IMR-90 (cell line): Measurements from ENCODE around the gene SENP6.

Experiments
- MXI1 ChIP-seq: IDR thresholded peaks from 2 replicates; pipeline ENCODE4 v1.6.1; 2012; ENCODE audit warnings: low read depth, mild to moderate bottlenecking, low read length, moderate library complexity, borderline replicate concordance
- RAD21 ChIP-seq: IDR thresholded peaks from 2 replicates; pipeline ENCODE4 v1.6.1; 2012; ENCODE audit warnings: low read length, improper control_type of control experiment
- TF ChIP-seq, protein P1 (sequence below): fragments of 150-350 bp; IDR thresholded peaks from 2 replicates; pipeline ENCODE4 v1.6.1; 2017; ENCODE audit warnings: mild to moderate bottlenecking, antibody characterized with exemption, low read length, low read depth
- TF ChIP-seq, protein P2 (sequence below): conservative IDR thresholded peaks from 2 replicates; pipeline ENCODE4 v1.5.1; 2012; ENCODE audit warnings: mild to moderate bottlenecking, low read depth, low read length, improper control_type of control experiment

DNA sequence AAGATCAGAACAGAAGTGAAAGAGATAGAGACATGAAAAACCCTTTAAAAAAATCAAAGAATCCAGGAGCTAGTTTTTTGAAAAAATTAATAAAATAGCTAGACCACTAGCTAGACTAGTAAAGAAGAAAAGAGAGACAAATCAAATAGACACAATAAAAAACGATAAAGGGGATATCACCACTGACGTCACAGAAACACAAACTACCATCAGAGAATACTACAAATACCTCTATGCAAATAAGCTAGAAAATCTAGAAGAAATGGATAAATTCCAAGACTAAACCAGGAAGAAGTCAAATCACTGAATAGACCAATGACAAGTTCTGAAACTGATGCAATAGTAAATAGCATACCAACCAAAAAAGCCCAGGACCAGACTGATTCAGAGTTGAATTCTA, 29.6 kb upstream of the SENP6 start:
- TF ChIP-seq RAD21 (no peak), MXI1 (no peak)
- TF ChIP-seq, protein P1, sequence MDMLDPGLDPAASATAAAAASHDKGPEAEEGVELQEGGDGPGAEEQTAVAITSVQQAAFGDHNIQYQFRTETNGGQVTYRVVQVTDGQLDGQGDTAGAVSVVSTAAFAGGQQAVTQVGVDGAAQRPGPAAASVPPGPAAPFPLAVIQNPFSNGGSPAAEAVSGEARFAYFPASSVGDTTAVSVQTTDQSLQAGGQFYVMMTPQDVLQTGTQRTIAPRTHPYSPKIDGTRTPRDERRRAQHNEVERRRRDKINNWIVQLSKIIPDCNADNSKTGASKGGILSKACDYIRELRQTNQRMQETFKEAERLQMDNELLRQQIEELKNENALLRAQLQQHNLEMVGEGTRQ: no peak
- TF ChIP-seq, protein P2, sequence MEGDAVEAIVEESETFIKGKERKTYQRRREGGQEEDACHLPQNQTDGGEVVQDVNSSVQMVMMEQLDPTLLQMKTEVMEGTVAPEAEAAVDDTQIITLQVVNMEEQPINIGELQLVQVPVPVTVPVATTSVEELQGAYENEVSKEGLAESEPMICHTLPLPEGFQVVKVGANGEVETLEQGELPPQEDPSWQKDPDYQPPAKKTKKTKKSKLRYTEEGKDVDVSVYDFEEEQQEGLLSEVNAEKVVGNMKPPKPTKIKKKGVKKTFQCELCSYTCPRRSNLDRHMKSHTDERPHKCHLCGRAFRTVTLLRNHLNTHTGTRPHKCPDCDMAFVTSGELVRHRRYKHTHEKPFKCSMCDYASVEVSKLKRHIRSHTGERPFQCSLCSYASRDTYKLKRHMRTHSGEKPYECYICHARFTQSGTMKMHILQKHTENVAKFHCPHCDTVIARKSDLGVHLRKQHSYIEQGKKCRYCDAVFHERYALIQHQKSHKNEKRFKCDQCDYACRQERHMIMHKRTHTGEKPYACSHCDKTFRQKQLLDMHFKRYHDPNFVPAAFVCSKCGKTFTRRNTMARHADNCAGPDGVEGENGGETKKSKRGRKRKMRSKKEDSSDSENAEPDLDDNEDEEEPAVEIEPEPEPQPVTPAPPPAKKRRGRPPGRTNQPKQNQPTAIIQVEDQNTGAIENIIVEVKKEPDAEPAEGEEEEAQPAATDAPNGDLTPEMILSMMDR: no peak
